Adrenal gland (tissue), 5 donors: ENCODE measurements around the gene RAB6A.

ENCODE experiments used
- CTCF ChIP-seq, 6 experiments: fragments of 450-650 bp in 4 of 6; fragments of 200-600 bp in 2 of 6; sonication (generic) in 1 of 6; IDR thresholded peaks; 1 replicate in 5 of 6; 2 replicates in 1 of 6; pipeline versions ENCODE4 v1.5.1 to v1.8.0; 2016 to 2021; ENCODE audit warnings: antibody characterized with exemption in 6 of 6, mild to moderate bottlenecking in 2 of 6, moderate library complexity in 1 of 6
- POLR2A ChIP-seq, 2 donors: fragments of 450-650 bp; IDR thresholded peaks; one replicate each; pipeline ENCODE4 v1.6.1; 2017; ENCODE audit warnings: antibody characterized with exemption in 2 of 2, mild to moderate bottlenecking in 2 of 2, moderate library complexity in 1 of 2
- donor health status: DM: no; HTN: no; CAD: no.

GRCh38 chr11:73761403-73761945 lies 600 bp upstream of the RAB6A start:
- no peak for TF ChIP-seq POLR2A (IDR thresholded peaks at IDR 0.05)
- no peak for TF ChIP-seq CTCF (IDR thresholded peaks at IDR 0.05)
